ENCODE measurements around the gene SMIM33. TPM values are rescaled to one million over a fixed set of nuclear protein-coding genes. Genes with fewer than 3 reads are reported as not detected.

Gene SMIM33
- total RNA-seq, 1 experiment from 2014 or later = not detected

- ChIA-PET CTCF (no interaction called here), POLR2A (ENCODE audit: low non-redundant PET) (no interaction called here)
- BruUV-seq (replicated peaks) = no TSS peak
- no peak overlapping the region for H3K4me3 ChIP-seq (ENCODE audit: low read depth, low read length, poor library complexity, severe bottlenecking)
- H3K36me3 ChIP-seq (ENCODE audit: insufficient read depth, low read length, poor library complexity, severe bottlenecking) = no peaks in the 10 kb centered on the region
- H3K27me3 ChIP-seq (replicated peaks; ENCODE audit: insufficient read depth, low read depth, low read length, poor library complexity) = no peaks in the 10 kb centered on the region
- H3K9me3 ChIP-seq (ENCODE audit: low read depth, low read length, poor library complexity, severe bottlenecking) = no peaks in the 10 kb centered on the region
- TF ChIP-seq EZH2 (IDR thresholded peaks at IDR 0.05; ENCODE audit: borderline replicate concordance, low read depth, low read length, poor library complexity, severe bottlenecking) = no peak
- TF ChIP-seq CTCF (conservative IDR thresholded peaks at IDR 0.05; ENCODE audit: low read depth, low read length) = no peak
- no peak overlapping the region for H3K27ac ChIP-seq (ENCODE audit: low read depth, low read length, poor library complexity, severe bottlenecking)
- intact Hi-C loops (cut with micrococcal nuclease; ENCODE audit: unreplicated experiment) = no loop called here
- DNase-seq (ENCODE audit: low spot score) = no peak
- H3K4me1 ChIP-seq (ENCODE audit: insufficient read depth, low read length, poor library complexity, severe bottlenecking) = no peaks in the 10 kb centered on the region
Measured at GRCh38 chr5:139451176-139451575, 19.6 kb upstream of the SMIM33 start.

GRCh38 chr5:139451878-139452660 lies 18.7 kb upstream of the SMIM33 start:
- no peak for DNase-seq (ENCODE audit: low spot score)
- no peak overlapping the region for H3K27ac ChIP-seq (ENCODE audit: low read depth, low read length, poor library complexity, severe bottlenecking)
- no peak overlapping the region for H3K4me3 ChIP-seq (ENCODE audit: low read depth, low read length, poor library complexity, severe bottlenecking)
- no peaks in the 10 kb centered on the region for H3K4me1 ChIP-seq (ENCODE audit: insufficient read depth, low read length, poor library complexity, severe bottlenecking)
- no TSS peak for BruUV-seq (replicated peaks)
- POLR2A ChIA-PET (ENCODE audit: low non-redundant PET) = no interaction called here
- H3K9me3 ChIP-seq (ENCODE audit: low read depth, low read length, poor library complexity, severe bottlenecking) = no peaks in the 10 kb centered on the region
- no peak for TF ChIP-seq CTCF (conservative IDR thresholded peaks at IDR 0.05; ENCODE audit: low read depth, low read length)
- TF ChIP-seq EZH2 (IDR thresholded peaks at IDR 0.05; ENCODE audit: borderline replicate concordance, low read depth, low read length, poor library complexity, severe bottlenecking) = no peak
- intact Hi-C loops (cut with micrococcal nuclease; ENCODE audit: unreplicated experiment) = no loop called here
- CTCF ChIA-PET = no interaction called here
- no peaks in the 10 kb centered on the region for H3K27me3 ChIP-seq (replicated peaks; ENCODE audit: insufficient read depth, low read depth, low read length, poor library complexity)
- H3K36me3 ChIP-seq (ENCODE audit: insufficient read depth, low read length, poor library complexity, severe bottlenecking) = no peaks in the 10 kb centered on the region

- POLR2A ChIA-PET (ENCODE audit: low non-redundant PET) = no interaction called here
Measured at GRCh38 chr5:139453683-139454567, 16.9 kb upstream of the SMIM33 start.

More at GRCh38 chr5:139453683-139454567, 16.9 kb upstream of the SMIM33 start:
- Histone ChIP-seq H3K9me3 (ENCODE audit: low read depth, low read length, poor library complexity, severe bottlenecking) (no peaks in the 10 kb centered on the region), H3K27ac (ENCODE audit: low read depth, low read length, poor library complexity, severe bottlenecking) (no peak overlapping the region), H3K36me3 (ENCODE audit: insufficient read depth, low read length, poor library complexity, severe bottlenecking) (no peaks in the 10 kb centered on the region), H3K4me1 (ENCODE audit: insufficient read depth, low read length, poor library complexity, severe bottlenecking) (no peaks in the 10 kb centered on the region), H3K27me3 (replicated peaks; ENCODE audit: insufficient read depth, low read depth, low read length, poor library complexity) (no peaks in the 10 kb centered on the region), H3K4me3 (ENCODE audit: low read depth, low read length, poor library complexity, severe bottlenecking) (no peak overlapping the region)
- no TSS peak for BruUV-seq (replicated peaks)
- no peak for DNase-seq (ENCODE audit: low spot score)
- TF ChIP-seq CTCF (conservative IDR thresholded peaks at IDR 0.05; ENCODE audit: low read depth, low read length) = no peak
- no peak for TF ChIP-seq EZH2 (IDR thresholded peaks at IDR 0.05; ENCODE audit: borderline replicate concordance, low read depth, low read length, poor library complexity, severe bottlenecking)
- intact Hi-C loops (cut with micrococcal nuclease; ENCODE audit: unreplicated experiment) = no loop called here
- CTCF ChIA-PET = no interaction called here
